OCI-LY7 (cell line): ENCODE results near the gene USP31. TPM values are rescaled to one million over a fixed set of nuclear protein-coding genes. Genes with fewer than 3 reads are reported as not detected.

ENCODE experiments used
- BruUV-seq: library from RNA; stranded (reverse); fragments of 400-500 nt; replicated peaks from 2 replicates; lab custom pipeline; 2021; lab: Mats Ljungman, UMichigan
- CTCF ChIA-PET: fragments of 300-600 bp; sonication (Branson Sonifier 250); formaldehyde crosslinking; loops from one replicate; lab custom pipeline; 2022; ENCODE audit warnings: antibody characterized with exemption; ENCODE audit not compliant: unreplicated experiment; lab: Charles Lee
- POLR2A ChIA-PET: fragments of 300-600 bp; sonication (Branson Sonifier 250); formaldehyde crosslinking; loops from one replicate; lab custom pipeline; 2022; ENCODE audit warnings: antibody characterized with exemption; lab: Charles Lee
- DNase-seq: peaks from one replicate; pipeline ENCODE4 v3.0.0-alpha.2; 2015; ENCODE audit warnings: low spot score
- H2AFZ ChIP-seq: fragments of 200-600 bp; sonication (generic), shearing (Covaris generic); 2 replicates; pipeline ENCODE4 v1.6.1; 2014; ENCODE audit warnings: mild to moderate bottlenecking, antibody characterized with exemption, low read length, moderate library complexity
- H3K27ac ChIP-seq: fragments of 200-600 bp; sonication (generic); 2 replicates; pipeline ENCODE4 v1.5.1; 2014; ENCODE audit warnings: mixed run types, low read depth, mild to moderate bottlenecking, moderate library complexity, low read length, inconsistent platforms; ENCODE audit not compliant: poor library complexity, severe bottlenecking
- H3K36me3 ChIP-seq: fragments of 200-600 bp; sonication (generic); 2 replicates; pipeline ENCODE4 v1.6.1; 2014; ENCODE audit warnings: mild to moderate bottlenecking, antibody characterized with exemption, low read length, moderate library complexity, mixed read lengths; ENCODE audit not compliant: insufficient read depth
- H3K4me1 ChIP-seq: fragments of 200-600 bp; sonication (generic); 2 replicates; pipeline ENCODE4 v1.5.1; 2014; ENCODE audit warnings: mild to moderate bottlenecking, low read length; ENCODE audit not compliant: insufficient read depth, poor library complexity, severe bottlenecking
- H3K4me2 ChIP-seq: fragments of 200-600 bp; sonication (generic); 2 replicates; pipeline ENCODE4 v1.6.1; 2014; ENCODE audit warnings: mild to moderate bottlenecking, low read length
- H3K4me3 ChIP-seq: fragments of 200-600 bp; sonication (generic); 2 replicates; pipeline ENCODE4 v1.5.1; 2014; ENCODE audit warnings: mild to moderate bottlenecking, low read depth, low read length; ENCODE audit not compliant: poor library complexity, severe bottlenecking
- H3K79me2 ChIP-seq: fragments of 200-600 bp; sonication (generic); 2 replicates; pipeline ENCODE4 v1.6.1; 2016; ENCODE audit warnings: low read depth, mild to moderate bottlenecking, low read length, moderate library complexity, mixed read lengths; ENCODE audit not compliant: insufficient read depth
- H3K9me2 ChIP-seq: fragments of 200-600 bp; sonication (generic); 2 replicates; pipeline ENCODE4 v1.6.1; 2016; ENCODE audit warnings: mild to moderate bottlenecking, low read length, mixed read lengths; ENCODE audit not compliant: insufficient read depth
- H3K9me3 ChIP-seq: fragments of 200-600 bp; sonication (generic); 2 replicates; pipeline ENCODE4 v1.6.1; 2014; ENCODE audit warnings: mild to moderate bottlenecking, mixed run types, low read length, mixed read lengths
- H4K20me1 ChIP-seq: fragments of 200-600 bp; sonication (generic); 2 replicates; pipeline ENCODE4 v1.6.1; 2014; ENCODE audit warnings: mild to moderate bottlenecking, antibody characterized with exemption, low read length, moderate library complexity, mixed read lengths; ENCODE audit not compliant: insufficient read depth
- CTCF ChIP-seq: fragments of 200-600 bp; sonication (generic); conservative IDR thresholded peaks from 2 replicates; pipeline ENCODE4 v1.5.1; 2014; ENCODE audit warnings: mild to moderate bottlenecking, antibody characterized with exemption, low read length, moderate library complexity, mixed read lengths
- EZH2phosphoT487 ChIP-seq: fragments of 200-600 bp; sonication (generic); IDR thresholded peaks from 2 replicates; pipeline ENCODE4 v1.6.1; 2018; ENCODE audit warnings: low read depth, borderline replicate concordance, mild to moderate bottlenecking, mixed run types, antibody characterized with exemption, low read length, moderate library complexity, mixed read lengths
- intact Hi-C: fragments of 100-400 bp; cut with micrococcal nuclease; formaldehyde crosslinking; loops from one replicate; pipeline ENCODE4 v1.10.0; 2022; ENCODE audit not compliant: unreplicated experiment
- total RNA-seq, 2 experiments: library from RNA; depleted of rRNA in 1 of 2; stranded (reverse); fragments of >200 nt in 1 of 2; shearing (Covaris generic) in 1 of 2; gene quantifications; 2 replicates each; pipeline ENCODE4 v1.2.3, GENCODE V29; 2014 to 2022

USP31 gene
- total RNA-seq, 2 experiments from 2014 or later, result 9.0 to 12.2 TPM

GRCh38 chr16:23045025-23045424, 104.2 kb downstream of the USP31 start:
- Histone ChIP-seq H4K20me1 (no peaks in the 10 kb centered on the region), H3K4me1 (no peaks in the 10 kb centered on the region), H3K27ac (no peak overlapping the region), H2AFZ (no peak overlapping the region), H3K4me3 (no peak overlapping the region), H3K9me3 (no peaks in the 10 kb centered on the region), H3K9me2 (no peaks in the 10 kb centered on the region), H3K4me2 (no peak overlapping the region), H3K79me2 (no peaks in the 10 kb centered on the region), H3K36me3 (no peaks in the 10 kb centered on the region)
- BruUV-seq, result no TSS peak
- ChIA-PET CTCF (no interaction called here), POLR2A (no interaction called here)
- TF ChIP-seq CTCF (no peak), EZH2phosphoT487 (no peak)
- DNase-seq, result no peak
- intact Hi-C loops, result no loop called here

GRCh38 chr16:23040246-23040645, 109.0 kb downstream of the USP31 start:
- Histone ChIP-seq H3K79me2 (no peaks in the 10 kb centered on the region), H3K36me3 (no peaks in the 10 kb centered on the region), H3K9me3 (no peaks in the 10 kb centered on the region), H4K20me1 (no peaks in the 10 kb centered on the region), H3K9me2 (no peaks in the 10 kb centered on the region), H3K4me2 (no peak overlapping the region), H3K4me3 (no peak overlapping the region), H3K27ac (no peak overlapping the region), H2AFZ (no peak overlapping the region), H3K4me1 (no peaks in the 10 kb centered on the region)
- intact Hi-C loops, result no loop called here
- TF ChIP-seq EZH2phosphoT487, result no peak
- TF ChIP-seq CTCF, result no peak
- BruUV-seq, result no TSS peak
- CTCF ChIA-PET, result no interaction called here
- POLR2A ChIA-PET, result no interaction called here
- DNase-seq, result no peak

GRCh38 chr16:23039118-23039517, 110.1 kb downstream of the USP31 start:
- H3K4me3 ChIP-seq, result no peak overlapping the region
- DNase-seq, result no peak
- intact Hi-C loops, result no loop called here
- no peaks in the 10 kb centered on the region for H3K9me2 ChIP-seq
- BruUV-seq, result no TSS peak
- H4K20me1 ChIP-seq, result no peaks in the 10 kb centered on the region
- H2AFZ ChIP-seq, result no peak overlapping the region
- CTCF ChIA-PET, result no interaction called here
- H3K27ac ChIP-seq, result no peak overlapping the region
- POLR2A ChIA-PET, result interaction anchor here (0.6 to 0.7 kb wide), 3 partner anchors 18 to 1022 kb away, joined by 3 to 4 read pairs (median 3); no protein-coding TSS in a partner anchor
- no peaks in the 10 kb centered on the region for H3K79me2 ChIP-seq
- H3K4me1 ChIP-seq, result no peaks in the 10 kb centered on the region
- no peaks in the 10 kb centered on the region for H3K9me3 ChIP-seq
- no peak overlapping the region for H3K4me2 ChIP-seq
- H3K36me3 ChIP-seq, result no peaks in the 10 kb centered on the region
- no peak for TF ChIP-seq CTCF
- no peak for TF ChIP-seq EZH2phosphoT487
